ENCODE measurements around the gene TTC14. TPM values are rescaled to one million over a fixed set of nuclear protein-coding genes. Genes with fewer than 3 reads are reported as not detected.
"Not testable (repeated sequence)": the region's sequence is repeated elsewhere in the genome, so short reads cannot be mapped to it uniquely, and the experiment has no call there.

Gene TTC14, protein sequence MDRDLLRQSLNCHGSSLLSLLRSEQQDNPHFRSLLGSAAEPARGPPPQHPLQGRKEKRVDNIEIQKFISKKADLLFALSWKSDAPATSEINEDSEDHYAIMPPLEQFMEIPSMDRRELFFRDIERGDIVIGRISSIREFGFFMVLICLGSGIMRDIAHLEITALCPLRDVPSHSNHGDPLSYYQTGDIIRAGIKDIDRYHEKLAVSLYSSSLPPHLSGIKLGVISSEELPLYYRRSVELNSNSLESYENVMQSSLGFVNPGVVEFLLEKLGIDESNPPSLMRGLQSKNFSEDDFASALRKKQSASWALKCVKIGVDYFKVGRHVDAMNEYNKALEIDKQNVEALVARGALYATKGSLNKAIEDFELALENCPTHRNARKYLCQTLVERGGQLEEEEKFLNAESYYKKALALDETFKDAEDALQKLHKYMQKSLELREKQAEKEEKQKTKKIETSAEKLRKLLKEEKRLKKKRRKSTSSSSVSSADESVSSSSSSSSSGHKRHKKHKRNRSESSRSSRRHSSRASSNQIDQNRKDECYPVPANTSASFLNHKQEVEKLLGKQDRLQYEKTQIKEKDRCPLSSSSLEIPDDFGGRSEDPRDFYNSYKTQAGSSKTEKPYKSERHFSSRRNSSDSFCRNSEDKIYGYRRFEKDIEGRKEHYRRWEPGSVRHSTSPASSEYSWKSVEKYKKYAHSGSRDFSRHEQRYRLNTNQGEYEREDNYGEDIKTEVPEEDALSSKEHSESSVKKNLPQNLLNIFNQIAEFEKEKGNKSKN
- polyA plus RNA-seq (2013, experiment 1 of 2), result 33.4 TPM
- 23.7 TPM for polyA plus RNA-seq (2013, experiment 2 of 2)

DNA sequence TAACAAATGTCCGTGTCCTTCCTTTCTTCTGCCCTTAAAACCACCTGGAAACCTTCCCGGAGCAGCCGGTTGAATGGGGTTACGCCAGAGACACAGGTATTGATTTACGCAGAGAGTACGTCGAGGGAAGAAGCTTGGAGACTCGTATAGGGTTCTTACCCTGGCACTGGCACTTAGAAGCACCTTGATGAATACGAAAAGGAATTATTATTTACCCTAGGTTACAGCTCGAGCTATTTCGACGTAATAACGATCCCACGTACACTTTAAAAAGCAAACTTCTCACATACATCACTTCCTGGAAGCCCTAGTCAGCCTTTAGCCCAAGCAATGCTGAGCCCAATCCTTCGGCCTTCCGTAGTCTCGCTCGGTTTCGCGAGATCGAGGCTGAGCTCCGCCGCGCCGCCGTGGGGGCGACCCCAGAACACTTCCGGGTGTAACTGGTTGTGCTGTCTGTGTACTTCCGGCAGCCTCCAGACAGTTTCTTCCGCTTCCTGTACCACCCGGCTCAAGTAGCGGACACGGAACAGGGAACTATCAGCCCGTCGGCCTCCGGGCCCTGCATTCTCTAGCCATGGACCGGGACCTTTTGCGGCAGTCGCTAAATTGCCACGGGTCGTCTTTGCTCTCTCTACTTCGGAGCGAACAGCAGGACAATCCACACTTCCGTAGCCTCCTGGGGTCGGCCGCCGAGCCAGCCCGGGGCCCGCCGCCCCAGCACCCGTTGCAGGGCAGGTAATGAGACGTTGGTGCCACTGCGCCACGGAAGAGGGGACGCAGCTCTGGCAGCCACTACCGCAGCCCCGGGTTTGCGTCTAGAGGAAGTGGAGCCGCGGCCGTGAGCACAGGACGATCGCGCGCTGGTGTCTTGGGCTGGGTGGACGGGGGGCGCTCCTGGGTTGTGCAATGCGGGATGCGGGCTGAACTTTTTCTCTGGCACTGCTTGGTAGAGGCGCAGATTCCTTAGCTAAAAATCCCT is at the start of gene TTC14:
Gene TTC14 (plus strand): TSS at position 476 of the 979 bp plus-strand sequence. CDS start 99 bp downstream, at position 575.
- H3K9me3 ChIP-seq (ENCODE audit: control insufficient read depth, low read length), result no peaks in the 10 kb centered on the region
- H3K36me3 ChIP-seq (ENCODE audit: control insufficient read depth, insufficient read depth, low read length), result peaks cover 28% of the 10 kb centered on the region
- WGBS, 2 experiments (ENCODE audit: insufficient coverage in 2 of 2), result 10 to 14% methylated on average over 53 to 56 of the region's 70 CpGs
- H3K27ac ChIP-seq (ENCODE audit: low read depth, low read length, severe bottlenecking), result peak within 1 kb of the TSS; percentile 88
- peak within 1 kb of the TSS; percentile 86 for H3K4me3 ChIP-seq (ENCODE audit: extremely low read depth, insufficient read depth, low read length, poor library complexity, severe bottlenecking)
- peaks cover 6% of the 10 kb centered on the region for H3K4me1 ChIP-seq (ENCODE audit: control insufficient read depth, insufficient read depth, low read length, poor library complexity, severe bottlenecking)

DNA sequence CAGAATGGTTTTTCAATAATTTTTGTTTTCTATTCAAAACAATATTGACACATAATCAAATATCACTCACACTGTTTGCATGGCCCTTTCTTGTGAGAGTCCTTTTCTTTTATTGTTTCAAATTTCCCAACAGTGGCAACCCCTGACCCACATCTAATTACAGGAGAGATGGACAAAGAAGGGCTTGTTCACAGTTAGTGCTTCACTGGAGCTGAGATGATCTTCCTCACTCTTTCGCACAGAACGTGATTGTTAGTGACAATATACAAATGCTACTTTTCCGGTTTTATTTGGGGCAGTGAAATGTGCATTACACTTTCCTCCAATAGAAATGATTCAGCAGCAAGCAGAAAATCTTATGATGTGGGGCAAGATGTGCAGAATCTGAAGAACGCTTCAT is 38.6 kb upstream of the TTC14 start:
- no peaks in the 10 kb centered on the region for H3K9me3 ChIP-seq (ENCODE audit: control insufficient read depth, low read length)
- no peak overlapping the region for H3K4me3 ChIP-seq (ENCODE audit: extremely low read depth, insufficient read depth, low read length, poor library complexity, severe bottlenecking)
- H3K4me1 ChIP-seq (ENCODE audit: control insufficient read depth, insufficient read depth, low read length, poor library complexity, severe bottlenecking), result no peaks in the 10 kb centered on the region
- no CpG with 5 or more reads among the region's 4 CpGs for WGBS, 2 experiments (ENCODE audit: insufficient coverage in 2 of 2)
- no peaks in the 10 kb centered on the region for H3K36me3 ChIP-seq (ENCODE audit: control insufficient read depth, insufficient read depth, low read length)
- no peak overlapping the region for H3K27ac ChIP-seq (ENCODE audit: low read depth, low read length, severe bottlenecking)

DNA sequence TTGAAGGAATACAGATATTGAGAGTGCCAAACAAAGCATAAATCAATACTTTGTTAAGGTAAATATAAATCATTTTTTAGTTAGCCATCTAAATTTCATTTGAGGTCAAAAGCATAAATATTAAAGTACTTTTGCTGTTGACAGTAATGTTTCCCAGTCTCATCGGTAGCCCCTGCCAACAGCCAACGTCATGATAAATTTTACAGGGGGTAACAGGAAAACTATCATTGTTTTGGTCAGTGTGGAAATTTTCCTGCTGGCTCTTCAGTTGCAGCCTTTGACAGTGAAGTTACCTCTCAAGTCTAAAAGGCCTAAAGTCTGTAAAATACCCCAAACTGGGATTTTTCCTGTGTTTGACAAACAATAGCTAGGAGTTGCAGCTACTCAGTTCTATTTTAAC is 37.3 kb upstream of the TTC14 start:
- Histone ChIP-seq H3K27ac (ENCODE audit: low read depth, low read length, severe bottlenecking) (no peak overlapping the region), H3K9me3 (ENCODE audit: control insufficient read depth, low read length) (no peaks in the 10 kb centered on the region), H3K36me3 (ENCODE audit: control insufficient read depth, insufficient read depth, low read length) (no peaks in the 10 kb centered on the region), H3K4me3 (ENCODE audit: extremely low read depth, insufficient read depth, low read length, poor library complexity, severe bottlenecking) (no peak overlapping the region), H3K4me1 (ENCODE audit: control insufficient read depth, insufficient read depth, low read length, poor library complexity, severe bottlenecking) (no peaks in the 10 kb centered on the region)
- 86 to 95% methylated on average over 2 of the region's 2 CpGs for WGBS, 2 experiments (ENCODE audit: insufficient coverage in 2 of 2)

DNA sequence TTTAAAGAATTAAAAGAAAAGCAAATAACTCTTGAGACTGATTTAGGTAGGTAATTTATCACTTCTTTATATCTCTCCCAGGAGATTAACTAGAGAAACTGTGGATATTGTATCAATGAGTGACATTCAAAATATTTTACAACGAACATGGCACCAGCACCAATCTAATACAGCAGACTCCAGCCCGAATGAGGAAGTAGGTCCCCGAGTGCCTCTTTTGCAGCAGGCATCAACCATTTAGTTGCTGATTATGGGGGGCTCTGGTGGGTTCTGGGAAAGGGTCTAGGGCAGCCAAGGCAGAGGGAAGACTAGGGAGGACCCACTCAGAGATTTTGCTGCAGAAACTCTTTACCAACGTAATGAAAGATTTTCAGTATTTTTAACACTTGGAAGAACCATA is 31.7 kb upstream of the TTC14 start:
- Histone ChIP-seq H3K27ac (ENCODE audit: low read depth, low read length, severe bottlenecking) (no peak overlapping the region), H3K36me3 (ENCODE audit: control insufficient read depth, insufficient read depth, low read length) (no peaks in the 10 kb centered on the region), H3K4me1 (ENCODE audit: control insufficient read depth, insufficient read depth, low read length, poor library complexity, severe bottlenecking) (no peaks in the 10 kb centered on the region), H3K9me3 (ENCODE audit: control insufficient read depth, low read length) (no peaks in the 10 kb centered on the region), H3K4me3 (ENCODE audit: extremely low read depth, insufficient read depth, low read length, poor library complexity, severe bottlenecking) (no peak overlapping the region)
- no CpG with 5 or more reads among the region's 4 CpGs for WGBS, 2 experiments (ENCODE audit: insufficient coverage in 2 of 2)

DNA sequence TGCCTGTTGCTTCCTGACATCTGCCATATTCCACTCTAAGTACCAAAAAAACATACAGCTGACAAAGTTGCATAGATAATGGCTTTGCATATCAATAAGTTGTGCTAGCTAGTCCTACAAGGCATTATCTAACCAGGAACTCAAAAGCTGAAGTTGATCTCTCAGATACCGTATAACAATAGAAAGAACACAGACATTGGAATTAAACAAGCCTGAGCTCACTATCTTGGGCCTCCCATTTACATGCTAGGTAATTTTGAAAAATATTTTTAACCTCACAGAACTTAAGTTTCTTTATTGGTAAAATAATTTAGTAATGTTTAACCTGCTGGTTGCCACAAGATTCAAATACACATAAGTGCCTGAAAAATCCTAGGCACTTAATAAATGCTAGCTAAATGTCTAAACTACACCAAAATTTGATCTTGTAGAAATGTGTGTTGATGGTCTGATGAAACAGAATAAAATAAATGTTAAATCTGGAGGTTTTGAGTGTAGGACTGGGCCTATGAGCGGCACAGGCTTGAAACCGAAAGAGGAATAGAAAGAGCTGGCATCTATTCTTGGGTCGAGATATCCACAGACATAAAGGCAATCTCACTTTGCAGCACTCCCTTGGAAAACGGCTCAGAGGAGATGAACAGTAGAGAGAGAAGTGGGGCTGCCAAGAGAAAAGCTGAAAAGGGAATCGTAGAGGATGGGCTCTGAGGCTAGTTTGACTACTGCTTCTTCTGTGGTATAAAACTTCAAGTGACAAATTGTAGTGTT is 29.9 kb upstream of the TTC14 start:
- Histone ChIP-seq H3K4me3 (ENCODE audit: extremely low read depth, insufficient read depth, low read length, poor library complexity, severe bottlenecking) (no peak overlapping the region), H3K4me1 (ENCODE audit: control insufficient read depth, insufficient read depth, low read length, poor library complexity, severe bottlenecking) (no peaks in the 10 kb centered on the region), H3K9me3 (ENCODE audit: control insufficient read depth, low read length) (no peaks in the 10 kb centered on the region), H3K36me3 (ENCODE audit: control insufficient read depth, insufficient read depth, low read length) (no peaks in the 10 kb centered on the region), H3K27ac (ENCODE audit: low read depth, low read length, severe bottlenecking) (no peak overlapping the region)
- WGBS, 2 experiments (ENCODE audit: insufficient coverage in 2 of 2), result 84 to 87% methylated on average over 3 to 5 of the region's 6 CpGs

DNA sequence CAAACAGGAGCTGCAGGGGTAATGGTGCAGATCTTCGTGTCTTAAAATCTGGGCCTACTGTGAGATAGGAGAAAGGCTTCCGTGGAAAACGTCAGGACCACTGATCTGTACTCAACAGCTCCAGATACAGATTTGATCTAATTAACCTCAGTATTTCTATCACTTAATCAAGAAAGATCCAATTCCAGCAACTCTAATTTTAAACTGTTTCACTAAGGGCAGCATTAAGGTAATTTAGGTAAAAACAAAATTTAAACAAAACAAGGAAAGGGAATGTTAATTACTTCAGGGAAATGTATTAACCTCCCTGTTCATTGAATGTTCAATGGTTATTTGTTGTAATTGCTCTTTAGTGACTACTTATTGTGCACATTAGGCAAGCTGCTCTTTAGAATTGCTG is 26.4 kb upstream of the TTC14 start:
- 86% methylated on average over 3 of the region's 3 CpGs; no CpG with 5 or more reads in 1 of the 2 experiments for WGBS, 2 experiments (ENCODE audit: insufficient coverage in 2 of 2)
- Histone ChIP-seq H3K4me1 (ENCODE audit: control insufficient read depth, insufficient read depth, low read length, poor library complexity, severe bottlenecking) (no peaks in the 10 kb centered on the region), H3K27ac (ENCODE audit: low read depth, low read length, severe bottlenecking) (no peak overlapping the region), H3K36me3 (ENCODE audit: control insufficient read depth, insufficient read depth, low read length) (no peaks in the 10 kb centered on the region), H3K4me3 (ENCODE audit: extremely low read depth, insufficient read depth, low read length, poor library complexity, severe bottlenecking) (no peak overlapping the region), H3K9me3 (ENCODE audit: control insufficient read depth, low read length) (no peaks in the 10 kb centered on the region)

DNA sequence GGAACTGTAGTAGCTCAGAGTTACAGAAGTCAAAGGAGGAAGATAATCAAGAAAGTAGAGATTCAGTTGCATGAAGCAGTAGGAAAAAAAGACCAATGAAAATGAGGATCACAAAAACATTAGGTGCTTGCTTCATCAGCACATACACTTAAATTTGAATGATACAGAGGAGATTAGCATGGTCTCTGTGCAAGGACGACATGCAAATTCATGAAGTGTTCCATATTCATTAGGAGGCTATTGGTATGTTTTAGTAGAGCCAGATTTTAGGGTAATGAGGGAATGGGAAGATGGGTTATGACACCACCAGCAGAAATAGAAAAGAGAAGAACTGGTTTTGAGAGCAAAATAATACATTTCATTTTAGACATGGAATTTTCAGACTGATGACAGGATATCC is 21.0 kb upstream of the TTC14 start:
- no CpG with 5 or more reads among the region's 1 CpG for WGBS, 2 experiments (ENCODE audit: insufficient coverage in 2 of 2)
- no peaks in the 10 kb centered on the region for H3K4me1 ChIP-seq (ENCODE audit: control insufficient read depth, insufficient read depth, low read length, poor library complexity, severe bottlenecking)
- H3K27ac ChIP-seq (ENCODE audit: low read depth, low read length, severe bottlenecking), result no peak overlapping the region
- H3K9me3 ChIP-seq (ENCODE audit: control insufficient read depth, low read length), result no peaks in the 10 kb centered on the region
- H3K36me3 ChIP-seq (ENCODE audit: control insufficient read depth, insufficient read depth, low read length), result no peaks in the 10 kb centered on the region
- no peak overlapping the region for H3K4me3 ChIP-seq (ENCODE audit: extremely low read depth, insufficient read depth, low read length, poor library complexity, severe bottlenecking)

DNA sequence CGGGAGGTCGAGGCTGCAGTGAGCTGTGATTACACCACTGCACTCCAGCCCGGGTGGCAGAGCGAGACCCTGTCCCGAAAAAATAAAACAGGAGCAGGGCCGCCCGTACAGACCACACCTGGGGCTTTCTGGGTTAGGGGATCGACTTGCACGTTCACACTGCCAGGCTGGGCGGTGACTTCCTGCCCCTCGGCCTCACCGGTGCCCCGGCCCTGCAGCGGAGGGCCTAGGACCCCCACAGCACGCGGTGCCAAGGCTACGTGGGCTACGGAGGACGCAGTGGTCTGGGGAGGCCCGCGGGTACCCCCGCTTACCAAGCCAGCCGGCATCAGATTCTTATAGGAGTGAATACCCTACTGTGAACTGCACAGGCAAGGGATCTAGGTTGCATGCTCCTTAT is 11.6 kb upstream of the TTC14 start:
- Histone ChIP-seq H3K27ac (ENCODE audit: low read depth, low read length, severe bottlenecking) (no peak overlapping the region), H3K4me1 (ENCODE audit: control insufficient read depth, insufficient read depth, low read length, poor library complexity, severe bottlenecking) (no peaks in the 10 kb centered on the region), H3K36me3 (ENCODE audit: control insufficient read depth, insufficient read depth, low read length) (no peaks in the 10 kb centered on the region), H3K4me3 (ENCODE audit: extremely low read depth, insufficient read depth, low read length, poor library complexity, severe bottlenecking) (no peak overlapping the region), H3K9me3 (ENCODE audit: control insufficient read depth, low read length) (no peaks in the 10 kb centered on the region)
- WGBS, 2 experiments (ENCODE audit: insufficient coverage in 2 of 2), result 86 to 95% methylated on average over 19 to 23 of the region's 23 CpGs

DNA sequence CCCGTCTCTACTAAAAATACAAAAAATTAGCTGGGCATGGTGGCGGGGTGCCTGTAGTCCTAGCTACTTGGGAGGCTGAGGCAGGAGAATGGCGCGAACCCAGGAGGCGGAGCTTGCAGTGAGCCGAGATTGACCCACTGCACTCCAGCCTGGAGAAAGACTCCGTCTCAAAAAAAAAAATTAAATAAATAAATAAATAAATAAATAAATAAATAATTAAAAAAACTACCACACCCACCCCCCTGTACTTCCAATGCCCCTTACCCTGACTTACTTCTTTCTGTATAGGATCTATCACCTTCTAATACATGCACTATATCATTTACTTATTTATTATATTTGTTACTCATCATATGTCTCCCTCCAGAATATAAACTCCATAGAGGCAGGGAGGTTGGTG is 8.3 kb upstream of the TTC14 start:
- not testable (repeated sequence) for H3K9me3 ChIP-seq (ENCODE audit: control insufficient read depth, low read length); H3K4me3 ChIP-seq (ENCODE audit: extremely low read depth, insufficient read depth, low read length, poor library complexity, severe bottlenecking); H3K27ac ChIP-seq (ENCODE audit: low read depth, low read length, severe bottlenecking); H3K4me1 ChIP-seq (ENCODE audit: control insufficient read depth, insufficient read depth, low read length, poor library complexity, severe bottlenecking); H3K36me3 ChIP-seq (ENCODE audit: control insufficient read depth, insufficient read depth, low read length)
- WGBS, 2 experiments (ENCODE audit: insufficient coverage in 2 of 2), result no CpG with 5 or more reads among the region's 7 CpGs

All from mesodermal cell (in vitro differentiated cells).